ENCODE data around the gene CHAT.

- TF ChIP-seq, protein P1, sequence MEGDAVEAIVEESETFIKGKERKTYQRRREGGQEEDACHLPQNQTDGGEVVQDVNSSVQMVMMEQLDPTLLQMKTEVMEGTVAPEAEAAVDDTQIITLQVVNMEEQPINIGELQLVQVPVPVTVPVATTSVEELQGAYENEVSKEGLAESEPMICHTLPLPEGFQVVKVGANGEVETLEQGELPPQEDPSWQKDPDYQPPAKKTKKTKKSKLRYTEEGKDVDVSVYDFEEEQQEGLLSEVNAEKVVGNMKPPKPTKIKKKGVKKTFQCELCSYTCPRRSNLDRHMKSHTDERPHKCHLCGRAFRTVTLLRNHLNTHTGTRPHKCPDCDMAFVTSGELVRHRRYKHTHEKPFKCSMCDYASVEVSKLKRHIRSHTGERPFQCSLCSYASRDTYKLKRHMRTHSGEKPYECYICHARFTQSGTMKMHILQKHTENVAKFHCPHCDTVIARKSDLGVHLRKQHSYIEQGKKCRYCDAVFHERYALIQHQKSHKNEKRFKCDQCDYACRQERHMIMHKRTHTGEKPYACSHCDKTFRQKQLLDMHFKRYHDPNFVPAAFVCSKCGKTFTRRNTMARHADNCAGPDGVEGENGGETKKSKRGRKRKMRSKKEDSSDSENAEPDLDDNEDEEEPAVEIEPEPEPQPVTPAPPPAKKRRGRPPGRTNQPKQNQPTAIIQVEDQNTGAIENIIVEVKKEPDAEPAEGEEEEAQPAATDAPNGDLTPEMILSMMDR (IDR thresholded peaks at IDR 0.05) = no peak
- TF ChIP-seq POLR2A (IDR thresholded peaks at IDR 0.05) = no peak
Observed at GRCh38 chr10:49691588-49691987, 77.8 kb downstream of the CHAT start.

All from right lobe of liver (tissue), 4 donors.